ENCODE measurements around the gene FXR1.

The FXR1 gene

DNA sequence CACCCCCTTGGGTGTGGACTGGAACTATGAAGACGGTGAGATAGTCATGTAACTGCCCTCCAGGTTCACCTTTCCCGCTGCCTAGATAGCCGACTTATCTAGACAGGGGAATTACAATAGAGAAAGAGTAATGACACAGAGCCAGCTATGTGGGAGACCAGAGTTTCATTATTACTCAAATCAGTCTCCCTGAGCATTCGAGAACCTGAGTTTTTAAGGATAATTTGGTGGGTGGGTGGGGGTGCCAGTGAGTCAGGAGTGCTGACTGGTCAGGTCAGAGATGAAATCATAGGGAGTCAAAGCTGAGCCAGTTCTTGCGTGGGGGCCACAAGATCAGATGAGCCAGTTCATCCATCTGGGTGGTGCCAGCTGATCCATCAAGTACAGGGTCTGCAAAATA lies 96.8 kb downstream of the FXR1 start:
- no peak for FAIRE-seq

GRCh38 chr3:181017690-181018089 lies 105.2 kb downstream of the FXR1 start:
- FAIRE-seq: no peak

DNA sequence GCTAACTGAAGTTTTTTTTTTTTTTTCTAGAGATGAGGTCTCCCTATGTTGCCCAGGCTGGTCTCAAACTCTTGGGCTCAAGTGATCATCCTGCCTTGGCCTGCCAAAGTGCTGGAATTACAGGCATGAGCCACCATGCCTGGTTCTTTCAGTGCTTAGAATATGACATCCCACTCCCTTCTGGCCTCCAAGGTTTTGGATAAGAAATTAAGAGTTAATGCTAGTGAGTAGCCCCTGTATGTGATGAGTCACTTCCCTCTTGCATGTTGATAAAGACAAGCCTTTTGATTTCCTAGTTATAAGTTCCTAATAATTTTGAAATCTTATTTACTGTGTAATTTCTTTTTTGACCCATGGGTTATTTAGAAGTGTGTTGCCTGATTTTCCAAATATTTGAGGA lies 112.7 kb downstream of the FXR1 start:
- FAIRE-seq: no peak

GRCh38 chr3:181030948-181031347 lies 118.5 kb downstream of the FXR1 start:
- FAIRE-seq: no peak
